ENCODE results near the gene TAS2R46.

GRCh38 chr12:11055306-11055705, 6.8 kb downstream of the TAS2R46 start:
- TF ChIP-seq CTCF (IDR thresholded peaks at IDR 0.05) = no peak
- TF ChIP-seq POLR2A (IDR thresholded peaks at IDR 0.05) = no peak
